GM21576 (cell line): ENCODE data around the gene ARHGEF28.
A peak's percentile ranks its signal among the peaks of the same experiment; 100 is the strongest.

ENCODE experiments used
- ATAC-seq: cut with Tn5 transposase; IDR thresholded peaks from one replicate; pipeline ENCODE4 v1.9.1; 2021; ENCODE audit warnings: mild to moderate bottlenecking, moderate library complexity; ENCODE audit not compliant: unreplicated experiment

Gene ARHGEF28

GRCh38 chr5:73692166-73692640 is 66.2 kb downstream of the ARHGEF28 start:
- ATAC-seq = no peak

- no peak for ATAC-seq
Measured at GRCh38 chr5:73692981-73693380, 67.0 kb downstream of the ARHGEF28 start.

- no peak for ATAC-seq
Measured at GRCh38 chr5:73693573-73694061, 67.6 kb downstream of the ARHGEF28 start.

GRCh38 chr5:73694089-73694488 is 68.1 kb downstream of the ARHGEF28 start:
- ATAC-seq = peak; percentile 88

GRCh38 chr5:73698011-73698410 is 72.0 kb downstream of the ARHGEF28 start:
- no peak for ATAC-seq

- no peak for ATAC-seq
Measured at GRCh38 chr5:73701566-73701965, 75.6 kb downstream of the ARHGEF28 start.

GRCh38 chr5:73702534-73702933 is 76.5 kb downstream of the ARHGEF28 start:
- no peak for ATAC-seq

GRCh38 chr5:73702951-73703350 is 77.0 kb downstream of the ARHGEF28 start:
- no peak for ATAC-seq

- ATAC-seq = no peak
Measured at GRCh38 chr5:73705364-73705763, 79.4 kb downstream of the ARHGEF28 start.

GRCh38 chr5:73706963-73707362 is 81.0 kb downstream of the ARHGEF28 start:
- ATAC-seq = no peak

GRCh38 chr5:73709536-73710129 is 83.6 kb downstream of the ARHGEF28 start:
- ATAC-seq = no peak

- ATAC-seq = no peak
Measured at GRCh38 chr5:73716284-73716808, 90.3 kb downstream of the ARHGEF28 start.

GRCh38 chr5:73718762-73719161 is 92.8 kb downstream of the ARHGEF28 start:
- no peak for ATAC-seq

GRCh38 chr5:73719632-73720031 is 93.6 kb downstream of the ARHGEF28 start:
- no peak for ATAC-seq

GRCh38 chr5:73722231-73722630 is 96.2 kb downstream of the ARHGEF28 start:
- ATAC-seq = no peak

GRCh38 chr5:73726071-73726470 is 100.1 kb downstream of the ARHGEF28 start:
- ATAC-seq = no peak

- ATAC-seq = no peak
Measured at GRCh38 chr5:73726606-73727231, 100.7 kb downstream of the ARHGEF28 start.

GRCh38 chr5:73727470-73727869 is 101.5 kb downstream of the ARHGEF28 start:
- no peak for ATAC-seq

GRCh38 chr5:73728493-73729273 is 102.7 kb downstream of the ARHGEF28 start:
- no peak for ATAC-seq

GRCh38 chr5:73729329-73729728 is 103.3 kb downstream of the ARHGEF28 start:
- ATAC-seq = no peak

GRCh38 chr5:73732045-73732444 is 106.0 kb downstream of the ARHGEF28 start:
- ATAC-seq = no peak

- no peak for ATAC-seq
Measured at GRCh38 chr5:73733219-73733618, 107.2 kb downstream of the ARHGEF28 start.
